HepG2 (cell line): ENCODE data around the gene TOB1. TPM values are rescaled to one million over a fixed set of nuclear protein-coding genes. Genes with fewer than 3 reads are reported as not detected.

Source experiments
- EP300 ChIP-seq, 3 experiments: sonication (generic) in 1 of 3; formaldehyde crosslinking in 1 of 3; IDR thresholded peaks; 2 replicates each; pipeline versions ENCODE4 v1.5.1 to v1.6.1; 2011 to 2020; ENCODE audit warnings: low read depth in 2 of 3, low read length in 2 of 3, borderline replicate concordance in 1 of 3, improper control_type of control experiment in 1 of 3, mild to moderate bottlenecking in 1 of 3, missing genetic modification reagents in 1 of 3, moderate library complexity in 1 of 3
- ERF ChIP-seq: IDR thresholded peaks from 2 replicates; pipeline ENCODE4 v1.6.1; 2018; ENCODE audit warnings: missing biosample characterization, missing genetic modification reagents
- ESRRA ChIP-seq: sonication (generic); formaldehyde crosslinking; IDR thresholded peaks from 2 replicates; pipeline ENCODE4 v1.5.1; 2020; ENCODE audit warnings: mild to moderate bottlenecking, low read depth, missing genetic modification reagents
- ETV5 ChIP-seq: IDR thresholded peaks from 2 replicates; pipeline ENCODE4 v1.6.1; 2018; ENCODE audit warnings: missing biosample characterization, missing genetic modification reagents, inconsistent platforms, borderline replicate concordance
- EZH2 ChIP-seq: conservative IDR thresholded peaks from 2 replicates; pipeline ENCODE4 v1.6.1; 2012; ENCODE audit warnings: mild to moderate bottlenecking, low read depth, low read length, moderate library complexity
- FOXK2 ChIP-seq: fragments of 450-650 bp; IDR thresholded peaks from 2 replicates; pipeline ENCODE4 v1.6.1; 2016
- GFI1 ChIP-seq: sonication (generic); formaldehyde crosslinking; IDR thresholded peaks from 2 replicates; pipeline ENCODE4 v1.5.0; 2020; ENCODE audit warnings: missing genetic modification reagents, mild to moderate bottlenecking, borderline replicate concordance
- HNRNPL ChIP-seq: fragments of 200-400 bp; formaldehyde crosslinking; IDR thresholded peaks from 2 replicates; pipeline ENCODE4 v1.6.1; 2017; ENCODE audit warnings: mild to moderate bottlenecking, low read depth, low read length
- KMT2A ChIP-seq: sonication (generic); formaldehyde crosslinking; IDR thresholded peaks from 2 replicates; pipeline ENCODE4 v1.4.0; 2020; ENCODE audit warnings: missing genetic modification reagents
- MIXL1 ChIP-seq: IDR thresholded peaks from 2 replicates; pipeline ENCODE4 v1.6.1; 2016
- RXRB ChIP-seq: IDR thresholded peaks from 2 replicates; pipeline ENCODE4 v1.6.1; 2016; ENCODE audit warnings: borderline replicate concordance, missing genetic modification reagents, missing compliant biosample characterization
- SMAD1 ChIP-seq: sonication (generic); formaldehyde crosslinking; IDR thresholded peaks from 2 replicates; pipeline ENCODE4 v1.4.0; 2020; ENCODE audit warnings: missing genetic modification reagents, low read depth, mild to moderate bottlenecking, borderline replicate concordance
- SOX13 ChIP-seq, 3 experiments: fragments of 450-650 bp in 1 of 3; sonication (generic) in 1 of 3; formaldehyde crosslinking in 1 of 3; IDR thresholded peaks in 2 of 3; conservative IDR thresholded peaks in 1 of 3; 2 replicates each; pipeline versions ENCODE4 v1.5.0 to v1.6.1; 2016 to 2020; ENCODE audit warnings: antibody characterized with exemption in 1 of 3, mild to moderate bottlenecking in 1 of 3, missing compliant biosample characterization in 1 of 3, missing genetic modification reagents in 1 of 3, moderate library complexity in 1 of 3
- SYNCRIP ChIP-seq: fragments of 200-400 bp; formaldehyde crosslinking; IDR thresholded peaks from 2 replicates; pipeline ENCODE4 v1.6.1; 2018; ENCODE audit warnings: mild to moderate bottlenecking, low read depth, low read length; ENCODE audit not compliant: insufficient read depth
- TGIF2 ChIP-seq: IDR thresholded peaks from 2 replicates; pipeline ENCODE4 v1.6.1; 2016; ENCODE audit warnings: control low read depth, missing compliant biosample characterization
- THAP11 ChIP-seq: IDR thresholded peaks from 2 replicates; pipeline ENCODE4 v1.6.1; 2016; ENCODE audit warnings: missing biosample characterization, missing genetic modification reagents
- ZNF3 ChIP-seq: IDR thresholded peaks from 2 replicates; pipeline ENCODE4 v1.7.0; 2017; ENCODE audit warnings: inconsistent platforms
- ZNF317 ChIP-seq: sonication (generic); formaldehyde crosslinking; IDR thresholded peaks from 2 replicates; pipeline ENCODE4 v1.5.0; 2020; ENCODE audit warnings: mild to moderate bottlenecking, missing genetic modification reagents
- ZNF431 ChIP-seq: sonication (generic); formaldehyde crosslinking; IDR thresholded peaks from 2 replicates; pipeline ENCODE4 v1.9.0; 2022; ENCODE audit warnings: missing genetic modification reagents, low read depth, mild to moderate bottlenecking, borderline replicate concordance
- ZNF792 ChIP-seq: IDR thresholded peaks from 2 replicates; pipeline ENCODE4 v1.6.1; 2016
- ZNF83 ChIP-seq: sonication (generic); formaldehyde crosslinking; IDR thresholded peaks from 2 replicates; pipeline ENCODE4 v1.4.0; 2020; ENCODE audit warnings: missing genetic modification reagents, mild to moderate bottlenecking, borderline replicate concordance
- ZSCAN30 ChIP-seq: sonication (generic); formaldehyde crosslinking; IDR thresholded peaks from 2 replicates; pipeline ENCODE4 v1.5.0; 2020; ENCODE audit warnings: mild to moderate bottlenecking, missing genetic modification reagents
- polyA plus RNA-seq, 8 experiments: library from polyadenylated mRNA; depleted of rRNA in 3 of 8; stranded (reverse) in 7 of 8; unstranded in 1 of 8; fragments of >200 nt; fragmentation: Illumina TruSeq in 4 of 8; extraction: Trizol in 4 of 8; gene quantifications; 2 replicates each; pipeline versions ENCODE4 v1.2.1 to v1.2.3, GENCODE V29; 2011 to 2016; ENCODE audit warnings: low read depth in 4 of 8, missing spikeins in 1 of 8, mixed read lengths in 1 of 8; ENCODE audit not compliant: insufficient read depth in 1 of 8
- total RNA-seq, 5 experiments: library from RNA; depleted of rRNA; stranded (reverse); fragments of >200 nt; fragmentation: Illumina TruSeq; extraction: Trizol; gene quantifications; 2 replicates each; pipeline ENCODE4 v1.2.3, GENCODE V29; 2016; ENCODE audit warnings: low read depth in 1 of 5
- TF ChIP-seq, protein P1 (sequence below): sonication (generic); formaldehyde crosslinking; IDR thresholded peaks from 2 replicates; pipeline ENCODE4 v1.4.0; 2020; ENCODE audit warnings: missing genetic modification reagents, low read depth, mild to moderate bottlenecking, borderline replicate concordance
- TF ChIP-seq, protein P2 (sequence below): sonication (generic); formaldehyde crosslinking; IDR thresholded peaks from 2 replicates; pipeline ENCODE4 v1.5.0; 2020; ENCODE audit warnings: mild to moderate bottlenecking, missing genetic modification reagents
- TF ChIP-seq, protein P3 (sequence below): sonication (generic); formaldehyde crosslinking; IDR thresholded peaks from 2 replicates; pipeline ENCODE4 v1.4.0; 2020; ENCODE audit warnings: missing genetic modification reagents, mild to moderate bottlenecking, borderline replicate concordance

The TOB1 gene
- total and polyA plus RNA-seq, 2 of the 13 experiments (the other 11 are each of a cell fraction or from before 2014, with no cell fraction given), result 21.9 to 57.7 TPM

DNA sequence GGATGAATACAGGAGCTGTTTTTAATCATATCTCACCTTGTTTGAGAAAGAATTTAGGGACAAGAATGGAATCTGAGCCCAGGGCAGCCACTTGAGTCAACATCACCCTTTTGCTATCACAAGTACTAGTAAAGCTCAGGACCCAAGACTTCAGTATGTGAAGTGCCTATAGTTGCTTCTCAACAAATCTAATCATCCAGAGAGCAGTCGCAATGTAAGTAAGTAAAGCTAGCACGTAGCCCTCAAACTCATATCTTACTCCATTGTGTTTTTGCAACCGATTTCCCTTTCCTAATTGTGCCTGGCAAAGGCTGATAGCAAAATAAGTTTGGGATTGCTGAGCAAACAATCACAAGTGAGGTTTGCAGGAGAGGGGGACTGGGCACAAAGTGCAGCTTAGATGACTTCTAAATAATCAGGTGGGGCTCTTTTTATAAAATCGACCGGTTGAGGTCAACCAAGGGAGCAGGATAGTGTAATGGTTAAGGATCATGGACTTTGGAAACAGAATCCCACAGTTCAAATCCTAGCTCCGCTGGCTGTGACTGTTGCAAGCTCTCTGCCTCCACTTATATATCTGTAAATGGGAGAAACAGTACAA, 13.0 kb downstream of the TOB1 start (continued):
- TF ChIP-seq, protein P1, sequence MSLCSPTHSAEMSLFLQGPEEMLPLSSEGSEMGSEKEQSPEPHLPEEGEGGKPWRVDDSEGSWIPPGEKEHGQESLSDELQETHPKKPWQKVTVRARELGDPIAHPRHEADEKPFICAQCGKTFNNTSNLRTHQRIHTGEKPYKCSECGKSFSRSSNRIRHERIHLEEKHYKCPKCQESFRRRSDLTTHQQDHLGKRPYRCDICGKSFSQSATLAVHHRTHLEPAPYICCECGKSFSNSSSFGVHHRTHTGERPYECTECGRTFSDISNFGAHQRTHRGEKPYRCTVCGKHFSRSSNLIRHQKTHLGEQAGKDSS (CRISPR knock-in tag), result 0 out of 2 replicates have a peak, but pooled peaks have one; percentile 54
- TF ChIP-seq TGIF2 (CRISPR knock-in tag) (no peak), ZNF317 (0 out of 2 replicates have a peak, but pooled peaks have one; percentile 2), ZSCAN30 (CRISPR knock-in tag) (no peak), EP300 (IDR thresholded peaks at IDR 0.05; ENCODE audit: low read depth in 2 of 2, low read length in 2 of 2) (peak in 1 of 2 experiments; percentile 77; a peak in 2 of 4 replicates), EP300 (CRISPR knock-in tag; IDR thresholded peaks at IDR 0.05; ENCODE audit: borderline replicate concordance) (no peak), ZNF83 (no peak), ZNF3 (CRISPR knock-in tag) (no peak), HNRNPL (no peak), ETV5 (CRISPR knock-in tag) (peak; percentile 17; the same call in 1 of the 2 replicates), FOXK2 (no peak), EZH2 (no peak), ZNF792 (CRISPR knock-in tag) (no peak), THAP11 (CRISPR knock-in tag) (peak; percentile 43; the same call in 1 of the 2 replicates), ESRRA (peak; percentile 87; the same call in 1 of the 2 replicates), KMT2A (CRISPR knock-in tag) (peak; percentile 59; the same call in 1 of the 2 replicates), RXRB (CRISPR knock-in tag) (peak; percentile 80), SOX13 (IDR thresholded peaks at IDR 0.05) (0 out of 2 replicates have a peak, but pooled peaks have one; percentile 10), SOX13 (CRISPR knock-in tag; conservative IDR thresholded peaks at IDR 0.05 in 1 of 2, IDR thresholded peaks at IDR 0.05 in 1 of 2) (peak in 1 of 2 experiments; percentile 51; a peak in 1 of 4 replicates), SYNCRIP (no peak), GFI1 (CRISPR knock-in tag) (peak; percentile 73), MIXL1 (CRISPR knock-in tag) (peak; percentile 85), SMAD1 (CRISPR knock-in tag) (no peak), ERF (peak; percentile 37; the same call in 1 of the 2 replicates), ZNF431 (CRISPR knock-in tag) (no peak)
- TF ChIP-seq, protein P2, sequence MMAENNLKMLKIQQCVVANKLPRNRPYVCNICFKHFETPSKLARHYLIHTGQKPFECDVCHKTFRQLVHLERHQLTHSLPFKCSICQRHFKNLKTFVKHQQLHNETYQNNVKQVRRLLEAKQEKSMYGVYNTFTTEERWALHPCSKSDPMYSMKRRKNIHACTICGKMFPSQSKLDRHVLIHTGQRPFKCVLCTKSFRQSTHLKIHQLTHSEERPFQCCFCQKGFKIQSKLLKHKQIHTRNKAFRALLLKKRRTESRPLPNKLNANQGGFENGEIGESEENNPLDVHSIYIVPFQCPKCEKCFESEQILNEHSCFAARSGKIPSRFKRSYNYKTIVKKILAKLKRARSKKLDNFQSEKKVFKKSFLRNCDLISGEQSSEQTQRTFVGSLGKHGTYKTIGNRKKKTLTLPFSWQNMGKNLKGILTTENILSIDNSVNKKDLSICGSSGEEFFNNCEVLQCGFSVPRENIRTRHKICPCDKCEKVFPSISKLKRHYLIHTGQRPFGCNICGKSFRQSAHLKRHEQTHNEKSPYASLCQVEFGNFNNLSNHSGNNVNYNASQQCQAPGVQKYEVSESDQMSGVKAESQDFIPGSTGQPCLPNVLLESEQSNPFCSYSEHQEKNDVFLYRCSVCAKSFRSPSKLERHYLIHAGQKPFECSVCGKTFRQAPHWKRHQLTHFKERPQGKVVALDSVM (CRISPR knock-in tag), result 0 out of 2 replicates have a peak, but pooled peaks have one; percentile 20
- TF ChIP-seq, protein P3, sequence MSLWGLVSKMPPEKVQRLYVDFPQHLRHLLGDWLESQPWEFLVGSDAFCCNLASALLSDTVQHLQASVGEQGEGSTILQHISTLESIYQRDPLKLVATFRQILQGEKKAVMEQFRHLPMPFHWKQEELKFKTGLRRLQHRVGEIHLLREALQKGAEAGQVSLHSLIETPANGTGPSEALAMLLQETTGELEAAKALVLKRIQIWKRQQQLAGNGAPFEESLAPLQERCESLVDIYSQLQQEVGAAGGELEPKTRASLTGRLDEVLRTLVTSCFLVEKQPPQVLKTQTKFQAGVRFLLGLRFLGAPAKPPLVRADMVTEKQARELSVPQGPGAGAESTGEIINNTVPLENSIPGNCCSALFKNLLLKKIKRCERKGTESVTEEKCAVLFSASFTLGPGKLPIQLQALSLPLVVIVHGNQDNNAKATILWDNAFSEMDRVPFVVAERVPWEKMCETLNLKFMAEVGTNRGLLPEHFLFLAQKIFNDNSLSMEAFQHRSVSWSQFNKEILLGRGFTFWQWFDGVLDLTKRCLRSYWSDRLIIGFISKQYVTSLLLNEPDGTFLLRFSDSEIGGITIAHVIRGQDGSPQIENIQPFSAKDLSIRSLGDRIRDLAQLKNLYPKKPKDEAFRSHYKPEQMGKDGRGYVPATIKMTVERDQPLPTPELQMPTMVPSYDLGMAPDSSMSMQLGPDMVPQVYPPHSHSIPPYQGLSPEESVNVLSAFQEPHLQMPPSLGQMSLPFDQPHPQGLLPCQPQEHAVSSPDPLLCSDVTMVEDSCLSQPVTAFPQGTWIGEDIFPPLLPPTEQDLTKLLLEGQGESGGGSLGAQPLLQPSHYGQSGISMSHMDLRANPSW (CRISPR knock-in tag), result peak; percentile 59; the same call in 1 of the 2 replicates
